Measurements from ENCODE around the gene IL2RA. TPM values are rescaled to one million over a fixed set of nuclear protein-coding genes. Genes with fewer than 3 reads are reported as not detected.

The IL2RA gene
- total RNA-seq, 1 donor from 2014 or later: not detected

GRCh38 chr10:5973069-5973468, 89.1 kb downstream of the IL2RA start:
- no peak for DNase-seq (ENCODE audit: low read depth)
- no peak for TF ChIP-seq CTCF (conservative IDR thresholded peaks at IDR 0.05; ENCODE audit: low read depth, low read length)
- no peak overlapping the region for H3K4me3 ChIP-seq (ENCODE audit: low read depth, low read length)

DNA sequence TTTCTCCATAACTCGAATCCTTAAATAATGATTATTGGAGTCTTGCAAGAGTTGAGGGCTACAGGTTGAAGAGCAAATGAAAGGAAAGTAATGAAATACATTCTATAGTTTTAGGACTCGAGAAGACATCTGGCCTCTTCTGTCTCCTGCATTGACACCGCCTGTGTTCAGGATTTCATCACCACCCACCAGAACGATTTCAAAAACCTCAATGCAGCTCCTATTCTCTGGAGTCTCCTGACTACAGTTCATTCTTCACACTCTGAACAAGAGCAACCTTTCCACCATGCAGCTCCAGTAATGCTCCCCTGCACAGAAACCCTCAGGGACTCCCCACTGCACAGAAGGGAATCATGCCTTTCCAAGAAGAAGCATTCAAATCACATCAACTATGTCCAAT, 90.3 kb downstream of the IL2RA start:
- no peak overlapping the region for H3K4me3 ChIP-seq (ENCODE audit: low read depth, low read length)
- DNase-seq (ENCODE audit: low read depth): no peak

GRCh38 chr10:5971315-5971832, 90.8 kb downstream of the IL2RA start:
- DNase-seq (ENCODE audit: low read depth): no peak
- TF ChIP-seq CTCF (conservative IDR thresholded peaks at IDR 0.05; ENCODE audit: low read depth, low read length): no peak
- H3K4me3 ChIP-seq (ENCODE audit: low read depth, low read length): no peak overlapping the region

More for the DNA sequence above, 90.3 kb downstream of the IL2RA start:
- no peak for TF ChIP-seq CTCF (conservative IDR thresholded peaks at IDR 0.05; ENCODE audit: low read depth, low read length)

GRCh38 chr10:5970527-5970926, 91.6 kb downstream of the IL2RA start:
- no peak for TF ChIP-seq CTCF (conservative IDR thresholded peaks at IDR 0.05; ENCODE audit: low read depth, low read length)
- no peak overlapping the region for H3K4me3 ChIP-seq (ENCODE audit: low read depth, low read length)
- DNase-seq (ENCODE audit: low read depth): no peak

GRCh38 chr10:5970066-5970465, 92.1 kb downstream of the IL2RA start:
- H3K4me3 ChIP-seq (ENCODE audit: low read depth, low read length): no peak overlapping the region
- no peak for TF ChIP-seq CTCF (conservative IDR thresholded peaks at IDR 0.05; ENCODE audit: low read depth, low read length)
- DNase-seq (ENCODE audit: low read depth): no peak

- no peak overlapping the region for H3K4me3 ChIP-seq (ENCODE audit: low read depth, low read length)
- DNase-seq (ENCODE audit: low read depth): no peak
- no peak for TF ChIP-seq CTCF (conservative IDR thresholded peaks at IDR 0.05; ENCODE audit: low read depth, low read length)
Observed at GRCh38 chr10:5968681-5969453, 93.3 kb downstream of the IL2RA start.

Data from epithelial cell of proximal tubule (primary cell).